ENCODE measurements around the gene CBARP. TPM values are rescaled to one million over a fixed set of nuclear protein-coding genes. Genes with fewer than 3 reads are reported as not detected.
A peak's percentile ranks its signal among the peaks of the same experiment; 100 is the strongest.

Gene CBARP
- total RNA-seq, 1 donor from 2014 or later: 3.9 TPM

DNA sequence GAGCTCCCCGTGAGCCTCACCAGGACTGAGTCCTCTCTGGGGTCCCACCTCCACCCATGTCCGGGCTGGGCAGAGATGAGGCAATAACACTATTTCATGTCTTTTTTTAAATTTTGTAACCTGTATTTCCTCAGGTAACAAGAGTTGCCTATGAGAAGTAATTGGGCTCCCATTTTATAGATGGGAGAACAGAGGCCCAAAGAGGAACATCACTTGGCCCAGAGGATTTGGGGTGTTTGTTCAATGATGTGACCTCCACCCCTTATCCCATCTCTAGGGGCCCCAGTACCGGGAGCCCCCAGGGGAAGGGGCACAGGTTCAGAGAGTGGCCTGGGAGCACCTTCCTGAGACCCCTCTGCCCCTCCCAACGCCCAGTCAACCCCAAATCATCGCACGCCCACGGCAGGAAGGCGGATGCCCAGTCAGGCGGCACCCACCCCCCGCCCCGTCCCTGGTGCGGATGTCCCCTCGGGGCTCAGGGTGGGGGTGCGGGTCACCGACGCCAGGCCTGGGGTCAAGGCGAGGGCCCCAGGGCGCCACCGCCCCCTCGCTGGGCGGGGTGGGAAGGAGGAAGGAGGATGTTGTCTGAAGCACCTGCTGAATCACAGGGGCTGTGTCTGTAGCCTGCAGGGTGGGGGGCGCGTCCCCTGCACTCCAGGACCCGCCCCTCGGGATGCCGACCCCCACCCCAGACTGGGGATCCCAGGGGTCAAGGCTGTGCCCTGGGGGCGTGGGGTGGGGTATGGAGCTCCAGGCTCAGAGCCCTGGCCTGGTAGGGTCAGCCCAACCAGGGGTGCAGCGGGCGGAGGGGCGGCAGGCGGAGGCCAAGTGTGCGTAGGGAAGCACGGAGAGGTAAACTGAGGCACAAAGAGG, 22.3 kb upstream of the CBARP start:
- H3K27me3 ChIP-seq: no peaks in the 10 kb centered on the region
- H3K4me1 ChIP-seq: peaks cover 84% of the 10 kb centered on the region
- H3K27ac ChIP-seq: peak overlapping the region; percentile 97
- DNase-seq (ENCODE audit: extremely low spot score in 2 of 2): no peak
- TF ChIP-seq, protein P1, sequence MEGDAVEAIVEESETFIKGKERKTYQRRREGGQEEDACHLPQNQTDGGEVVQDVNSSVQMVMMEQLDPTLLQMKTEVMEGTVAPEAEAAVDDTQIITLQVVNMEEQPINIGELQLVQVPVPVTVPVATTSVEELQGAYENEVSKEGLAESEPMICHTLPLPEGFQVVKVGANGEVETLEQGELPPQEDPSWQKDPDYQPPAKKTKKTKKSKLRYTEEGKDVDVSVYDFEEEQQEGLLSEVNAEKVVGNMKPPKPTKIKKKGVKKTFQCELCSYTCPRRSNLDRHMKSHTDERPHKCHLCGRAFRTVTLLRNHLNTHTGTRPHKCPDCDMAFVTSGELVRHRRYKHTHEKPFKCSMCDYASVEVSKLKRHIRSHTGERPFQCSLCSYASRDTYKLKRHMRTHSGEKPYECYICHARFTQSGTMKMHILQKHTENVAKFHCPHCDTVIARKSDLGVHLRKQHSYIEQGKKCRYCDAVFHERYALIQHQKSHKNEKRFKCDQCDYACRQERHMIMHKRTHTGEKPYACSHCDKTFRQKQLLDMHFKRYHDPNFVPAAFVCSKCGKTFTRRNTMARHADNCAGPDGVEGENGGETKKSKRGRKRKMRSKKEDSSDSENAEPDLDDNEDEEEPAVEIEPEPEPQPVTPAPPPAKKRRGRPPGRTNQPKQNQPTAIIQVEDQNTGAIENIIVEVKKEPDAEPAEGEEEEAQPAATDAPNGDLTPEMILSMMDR (IDR thresholded peaks at IDR 0.05): no peak
- no peak for TF ChIP-seq POLR2AphosphoS5 (IDR thresholded peaks at IDR 0.05; ENCODE audit: insufficient read depth in 1 of 2, low read depth in 1 of 2)
- TF ChIP-seq POLR2A (IDR thresholded peaks at IDR 0.05): no peak
- H3K36me3 ChIP-seq: peaks cover 0 to 33% of the 10 kb centered on the region in 2 donors
- intact Hi-C loops (cut with DNase I): no loop called here
- peak overlapping the region; percentile 33 to 72 for H3K4me3 ChIP-seq
- no peaks in the 10 kb centered on the region for H3K9me3 ChIP-seq

GRCh38 chr19:1259206-1259875, 21.5 kb upstream of the CBARP start:
- DNase-seq (ENCODE audit: extremely low spot score in 2 of 2): no peak
- H3K27me3 ChIP-seq: no peaks in the 10 kb centered on the region
- H3K27ac ChIP-seq: peak overlapping the region; percentile 97
- H3K4me1 ChIP-seq: peaks cover 87% of the 10 kb centered on the region
- H3K4me3 ChIP-seq: peak overlapping the region; percentile 17 to 24
- TF ChIP-seq POLR2AphosphoS5 (IDR thresholded peaks at IDR 0.05; ENCODE audit: insufficient read depth in 1 of 2, low read depth in 1 of 2): peak; percentile 53 to 89
- TF ChIP-seq, protein P1 (IDR thresholded peaks at IDR 0.05): no peak
- intact Hi-C loops (cut with DNase I): no loop called here
- H3K36me3 ChIP-seq: peaks cover 0 to 40% of the 10 kb centered on the region in 2 donors
- H3K9me3 ChIP-seq: no peaks in the 10 kb centered on the region

DNA sequence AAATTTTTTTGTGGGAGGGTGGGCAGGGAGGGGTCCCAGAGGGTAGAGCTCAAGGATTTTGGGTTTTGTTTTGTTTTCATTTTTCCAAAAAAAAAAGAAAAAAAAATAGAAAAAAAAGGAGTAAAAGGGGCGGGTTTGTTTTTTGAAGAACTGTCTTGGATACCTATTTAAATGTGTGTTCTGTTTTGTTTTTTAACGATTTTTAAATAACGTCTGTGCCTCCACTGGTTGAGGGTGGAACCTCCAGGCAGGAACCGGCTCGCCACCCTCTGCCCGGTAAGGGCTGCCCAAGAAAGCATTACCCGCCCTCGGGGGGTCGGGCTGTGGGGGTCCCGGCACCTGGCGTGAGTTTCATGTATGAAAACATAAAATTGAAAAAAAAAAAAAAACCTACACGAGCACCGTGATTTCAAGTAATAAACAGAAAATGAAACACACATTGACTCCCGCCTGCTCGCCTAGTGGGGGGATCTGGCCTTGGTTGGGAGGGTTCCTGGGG, 21.0 kb upstream of the CBARP start:
- Histone ChIP-seq H3K27ac (peak overlapping the region; percentile 97), H3K4me1 (peaks cover 93% of the 10 kb centered on the region), H3K9me3 (no peaks in the 10 kb centered on the region), H3K4me3 (peak overlapping the region; percentile 17 to 24), H3K27me3 (no peaks in the 10 kb centered on the region), H3K36me3 (peaks cover 0 to 46% of the 10 kb centered on the region in 2 donors)
- DNase-seq (ENCODE audit: extremely low spot score in 2 of 2): no peak
- intact Hi-C loops (cut with DNase I): no loop called here
- TF ChIP-seq POLR2AphosphoS5 (IDR thresholded peaks at IDR 0.05; ENCODE audit: insufficient read depth in 1 of 2, low read depth in 1 of 2) (no peak), POLR2A (IDR thresholded peaks at IDR 0.05) (no peak)
- TF ChIP-seq, protein P1 (IDR thresholded peaks at IDR 0.05): no peak

DNA sequence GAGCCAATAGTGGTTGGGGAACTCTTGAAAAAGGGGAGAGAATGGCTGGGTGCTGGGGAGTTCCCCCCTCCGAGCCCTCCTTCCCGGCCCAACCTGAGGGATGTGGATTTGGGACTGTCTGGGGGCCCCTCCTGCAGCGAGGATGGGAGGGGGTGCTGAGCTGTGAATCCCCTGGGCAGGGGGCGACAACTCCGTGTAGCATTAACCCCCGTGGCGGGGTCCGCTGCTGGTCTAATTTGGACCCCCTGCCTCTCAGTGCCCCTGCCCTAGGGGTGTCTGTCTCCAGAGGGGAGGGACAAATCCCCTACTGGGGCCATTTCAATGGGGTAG, 20.3 kb upstream of the CBARP start:
- intact Hi-C loops (cut with DNase I): no loop called here
- TF ChIP-seq, protein P1 (IDR thresholded peaks at IDR 0.05): no peak
- TF ChIP-seq POLR2AphosphoS5 (IDR thresholded peaks at IDR 0.05; ENCODE audit: insufficient read depth in 1 of 2, low read depth in 1 of 2): no peak
- TF ChIP-seq POLR2A (IDR thresholded peaks at IDR 0.05): no peak
- Histone ChIP-seq H3K27me3 (no peaks in the 10 kb centered on the region), H3K9me3 (no peaks in the 10 kb centered on the region), H3K27ac (peak overlapping the region; percentile 97), H3K4me1 (peaks cover 96% of the 10 kb centered on the region), H3K4me3 (no peak overlapping the region), H3K36me3 (peaks cover 0 to 47% of the 10 kb centered on the region in 2 donors)
- no peak for DNase-seq (ENCODE audit: extremely low spot score in 2 of 2)
